NB4 (cell line): ENCODE results near the gene CABLES2.

Experiments used
- CTCF ChIP-seq: IDR thresholded peaks from one replicate; pipeline ENCODE4 v1.5.1; 2012; ENCODE audit warnings: low read depth, low read length
- MAX ChIP-seq: IDR thresholded peaks from 2 replicates; pipeline ENCODE4 v1.6.1; 2011; ENCODE audit warnings: low read depth, low read length
- MYC ChIP-seq: IDR thresholded peaks from 2 replicates; pipeline ENCODE4 v1.6.1; 2011; ENCODE audit warnings: low read depth, low read length
- POLR2A ChIP-seq: IDR thresholded peaks from 2 replicates; pipeline ENCODE4 v1.6.1; 2011; ENCODE audit warnings: mild to moderate bottlenecking; ENCODE audit not compliant: insufficient read length; ENCODE audit errors: extremely low read depth

DNA sequence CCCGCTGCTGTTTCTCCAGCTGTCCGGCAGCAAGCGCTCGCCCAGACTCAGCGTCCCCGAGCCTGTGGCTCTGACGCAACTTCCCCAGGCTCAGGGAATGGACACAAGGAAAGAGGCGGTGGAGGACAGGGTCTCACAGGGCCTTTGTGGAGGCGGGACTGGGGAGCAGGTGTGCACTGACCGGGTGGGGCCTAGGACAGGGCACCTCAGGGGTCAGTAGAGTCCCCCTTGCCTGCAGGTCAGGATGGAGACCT lies 60.0 kb downstream of the CABLES2 start:
- no peak for TF ChIP-seq MAX
- no peak for TF ChIP-seq POLR2A
- TF ChIP-seq CTCF: no peak
- TF ChIP-seq MYC: no peak
